ENCODE results near the gene WDR59.

The WDR59 gene

DNA sequence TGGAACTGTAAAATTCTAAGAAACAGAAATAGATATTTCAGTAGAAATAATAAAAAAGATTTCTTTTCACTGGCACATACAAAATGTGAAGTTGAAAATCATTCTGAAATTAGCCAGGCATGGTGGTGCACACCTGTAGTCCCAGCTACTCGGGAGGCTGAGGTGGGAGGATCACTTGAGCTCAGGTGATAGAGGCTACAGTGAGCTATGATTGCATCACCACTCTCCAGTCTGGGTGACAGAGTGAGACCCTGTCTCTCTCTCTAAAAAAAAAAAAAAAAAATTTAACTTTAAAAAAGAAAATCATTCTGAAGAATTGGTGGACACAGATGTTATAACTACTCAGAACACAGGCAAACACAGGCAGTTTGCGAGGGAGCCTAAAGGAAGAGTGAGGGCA, 112.6 kb downstream of the WDR59 start:
- H3K4me2 ChIP-seq, result no peak overlapping the region
- no peak for TF ChIP-seq Cebpa-rat (IDR thresholded peaks at IDR 0.05)
- H3K27ac ChIP-seq, result no peak overlapping the region
- H3K9ac ChIP-seq, result no peak overlapping the region
- no peaks in the 10 kb centered on the region for H3K27me3 ChIP-seq
- no peak overlapping the region for H3K4me3 ChIP-seq
- peaks cover 61% of the 10 kb centered on the region for H3K36me3 ChIP-seq
- H3K9me3 ChIP-seq, result no peaks in the 10 kb centered on the region
- no peaks in the 10 kb centered on the region for H4K20me1 ChIP-seq
- peaks cover 29% of the 10 kb centered on the region for H3K4me1 ChIP-seq

DNA sequence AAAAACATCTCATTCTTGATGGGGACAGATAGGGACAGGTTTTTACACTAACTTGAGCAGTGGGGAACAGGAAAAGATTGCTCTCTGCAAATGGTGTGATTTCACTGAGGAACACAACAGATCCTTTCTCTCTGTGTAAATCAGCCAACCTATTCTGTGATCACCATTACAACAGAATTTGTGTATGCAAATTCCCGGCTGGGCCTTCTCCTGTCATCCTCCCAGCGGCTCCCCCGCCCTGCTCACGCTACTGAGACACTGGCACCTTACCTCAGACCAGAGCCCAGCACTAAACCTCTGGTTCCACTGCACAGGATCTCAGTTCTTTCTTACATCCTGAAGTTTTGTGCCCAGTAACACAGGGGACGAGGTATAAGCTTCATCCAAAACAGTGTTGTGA, 113.3 kb downstream of the WDR59 start:
- H4K20me1 ChIP-seq, result no peaks in the 10 kb centered on the region
- H3K27ac ChIP-seq, result no peak overlapping the region
- H3K27me3 ChIP-seq, result no peaks in the 10 kb centered on the region
- no peak overlapping the region for H3K9ac ChIP-seq
- H3K9me3 ChIP-seq, result no peaks in the 10 kb centered on the region
- peaks cover 56% of the 10 kb centered on the region for H3K36me3 ChIP-seq
- TF ChIP-seq Cebpa-rat (IDR thresholded peaks at IDR 0.05), result no peak
- no peak overlapping the region for H3K4me3 ChIP-seq
- H3K4me1 ChIP-seq, result peaks cover 31% of the 10 kb centered on the region
- no peak overlapping the region for H3K4me2 ChIP-seq

DNA sequence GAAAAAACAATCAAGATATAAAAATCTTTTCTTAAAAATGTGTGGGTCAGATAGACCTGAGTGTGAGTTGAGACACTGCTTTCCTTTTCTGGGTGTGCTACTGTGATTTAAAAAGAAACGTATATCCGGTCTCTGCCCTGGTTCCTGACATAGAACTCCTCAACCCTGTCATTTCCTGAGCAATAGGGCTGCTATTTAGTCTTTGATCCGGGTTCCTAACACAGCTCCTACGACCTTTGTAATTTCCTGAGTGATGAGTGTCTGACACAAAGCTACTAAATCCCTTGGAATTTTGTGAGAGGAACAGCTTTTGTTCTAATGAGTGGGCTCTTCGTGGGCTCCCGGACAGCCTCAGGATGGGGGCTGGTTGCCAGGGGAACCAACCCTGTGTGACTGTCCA, 116.4 kb downstream of the WDR59 start:
- no peak for TF ChIP-seq Cebpa-rat (IDR thresholded peaks at IDR 0.05)
- H3K9me3 ChIP-seq, result no peaks in the 10 kb centered on the region
- H3K36me3 ChIP-seq, result peaks cover 29% of the 10 kb centered on the region
- H3K27me3 ChIP-seq, result no peaks in the 10 kb centered on the region
- H4K20me1 ChIP-seq, result no peaks in the 10 kb centered on the region
- H3K4me3 ChIP-seq, result no peak overlapping the region
- peaks cover 30% of the 10 kb centered on the region for H3K4me1 ChIP-seq
- peak overlapping the region; percentile 71 for H3K4me2 ChIP-seq
- peak overlapping the region; percentile 56; the same call in 1 of the 2 replicates for H3K27ac ChIP-seq
- peak overlapping the region; percentile 41; the same call in 1 of the 2 replicates for H3K9ac ChIP-seq

DNA sequence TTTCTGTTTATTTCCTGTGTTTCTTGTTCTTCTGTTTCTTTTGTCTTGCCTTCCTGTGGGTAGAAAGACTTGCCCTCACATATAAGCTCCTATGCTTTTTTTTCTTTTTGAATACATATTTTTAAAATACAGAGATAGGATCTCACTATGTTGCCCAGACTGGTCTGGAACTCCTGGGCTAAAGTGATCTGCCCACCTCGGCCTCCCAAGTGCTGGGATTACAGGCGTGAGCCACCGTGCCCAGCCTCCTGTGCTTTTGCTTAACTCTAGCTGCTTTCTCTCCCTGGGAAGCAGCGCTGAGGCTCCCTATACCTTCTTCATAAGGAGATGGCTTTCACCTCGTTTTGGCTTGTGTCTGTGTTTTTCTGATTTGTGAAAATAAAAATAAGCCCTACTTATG, 116.9 kb downstream of the WDR59 start:
- Histone ChIP-seq H3K27me3 (no peaks in the 10 kb centered on the region), H3K9me3 (no peaks in the 10 kb centered on the region), H3K4me2 (peak overlapping the region; percentile 71), H3K4me3 (no peak overlapping the region), H3K9ac (no peak overlapping the region), H4K20me1 (no peaks in the 10 kb centered on the region), H3K36me3 (peaks cover 25% of the 10 kb centered on the region), H3K27ac (peak overlapping the region; percentile 56; the same call in 1 of the 2 replicates), H3K4me1 (peaks cover 30% of the 10 kb centered on the region)
- TF ChIP-seq Cebpa-rat (IDR thresholded peaks at IDR 0.05), result no peak

DNA sequence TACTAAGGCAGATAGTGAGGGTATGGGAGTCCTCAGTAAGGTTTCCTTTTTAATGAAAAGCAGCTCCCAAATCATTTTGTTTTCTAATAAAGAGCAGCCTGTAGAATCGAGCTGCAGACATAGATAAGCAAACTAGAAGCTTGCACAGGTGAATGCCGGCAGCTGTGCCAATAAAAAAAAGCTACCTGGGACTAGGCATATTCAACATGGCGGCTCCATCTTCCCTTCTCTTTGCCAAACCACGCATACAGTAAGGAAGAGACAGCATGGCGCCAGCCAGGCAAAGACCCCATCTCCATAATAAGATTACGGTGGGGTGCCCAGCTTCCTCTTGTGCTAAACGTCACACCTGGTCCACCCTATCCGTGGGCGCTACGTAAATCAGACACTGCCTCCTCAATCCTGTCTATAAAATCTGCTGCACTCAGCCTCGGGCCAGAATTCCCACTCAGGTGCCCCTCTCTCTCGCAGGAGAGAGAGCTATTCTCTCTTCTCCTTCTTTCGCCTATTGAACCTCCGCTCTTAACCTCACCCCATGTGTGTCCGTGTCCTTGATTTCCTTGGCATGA, 117.6 kb downstream of the WDR59 start:
- H3K27ac ChIP-seq, result peak overlapping the region; percentile 56; the same call in 1 of the 2 replicates
- peaks cover 18% of the 10 kb centered on the region for H3K36me3 ChIP-seq
- H3K27me3 ChIP-seq, result no peaks in the 10 kb centered on the region
- H3K4me2 ChIP-seq, result peak overlapping the region; percentile 71; the same call in 1 of the 2 replicates
- no peak for TF ChIP-seq Cebpa-rat (IDR thresholded peaks at IDR 0.05)
- H3K9ac ChIP-seq, result no peak overlapping the region
- H4K20me1 ChIP-seq, result no peaks in the 10 kb centered on the region
- no peak overlapping the region for H3K4me3 ChIP-seq
- peaks cover 30% of the 10 kb centered on the region for H3K4me1 ChIP-seq
- no peaks in the 10 kb centered on the region for H3K9me3 ChIP-seq

DNA sequence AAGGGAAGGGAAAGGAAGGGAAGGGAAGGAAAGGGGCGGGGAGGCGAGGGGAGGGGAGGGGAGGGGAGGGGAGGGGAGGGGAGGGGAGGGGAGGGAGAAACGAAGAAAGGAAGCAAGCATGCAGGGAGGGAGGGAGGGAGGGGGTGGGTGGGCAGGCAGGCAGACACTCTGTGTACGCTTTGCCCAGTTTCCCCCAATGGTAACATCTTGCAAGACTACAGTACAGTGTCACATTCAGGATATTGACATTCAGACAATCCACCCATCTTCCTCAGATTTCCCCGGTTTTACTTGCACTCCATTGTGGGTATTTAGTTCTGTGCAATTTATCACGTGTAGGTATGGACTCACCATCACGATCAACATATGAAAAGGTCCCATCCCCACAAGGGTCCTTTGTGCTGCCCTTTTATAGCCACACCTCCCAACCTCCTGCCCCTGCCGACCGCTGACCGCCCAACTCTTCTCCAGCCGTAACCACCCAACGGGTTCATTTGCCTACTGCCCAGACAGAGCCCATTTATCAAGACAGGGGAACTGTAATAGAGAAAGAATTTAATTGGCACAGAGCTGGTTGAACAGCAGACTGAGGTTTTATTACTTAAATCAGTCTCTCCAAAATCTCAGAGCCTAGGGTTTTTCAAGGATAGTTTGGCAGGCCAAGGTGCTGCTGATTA, 118.9 kb downstream of the WDR59 start:
- no peak overlapping the region for H3K9ac ChIP-seq
- no peak for TF ChIP-seq Cebpa-rat (IDR thresholded peaks at IDR 0.05)

DNA sequence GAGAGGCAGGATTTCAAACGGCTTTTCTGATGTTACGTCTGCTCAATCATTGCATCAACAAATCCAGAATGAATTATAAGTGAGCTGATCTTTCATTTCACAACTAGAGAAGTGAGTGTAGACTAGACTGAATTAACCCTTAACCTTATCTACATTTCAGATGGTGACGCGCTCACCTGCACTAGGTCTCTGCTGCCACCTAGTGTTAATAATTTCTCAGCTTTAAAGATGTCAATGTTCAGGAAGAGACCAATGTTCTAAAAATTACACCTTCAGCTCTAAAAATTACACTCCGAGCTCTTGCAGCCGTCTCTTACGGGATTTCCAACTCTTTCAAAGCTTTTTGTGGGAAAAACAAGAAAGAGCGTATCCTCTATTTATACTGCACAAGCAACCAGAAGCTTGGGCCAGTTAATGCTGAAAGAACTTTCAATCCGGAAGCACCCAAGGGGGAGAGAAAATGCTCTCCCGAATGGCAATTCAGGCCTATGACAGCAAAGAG, 122.1 kb downstream of the WDR59 start:
- Histone ChIP-seq H3K9me3 (no peaks in the 10 kb centered on the region), H3K4me3 (no peak overlapping the region), H3K27ac (no peak overlapping the region), H4K20me1 (no peaks in the 10 kb centered on the region), H3K4me1 (peaks cover 13% of the 10 kb centered on the region), H3K9ac (no peak overlapping the region), H3K4me2 (no peak overlapping the region), H3K27me3 (no peaks in the 10 kb centered on the region), H3K36me3 (no peaks in the 10 kb centered on the region)
- no peak for TF ChIP-seq Cebpa-rat (IDR thresholded peaks at IDR 0.05)

More for the DNA sequence above, 118.9 kb downstream of the WDR59 start:
- H3K27me3 ChIP-seq, result no peaks in the 10 kb centered on the region
- no peak overlapping the region for H3K4me3 ChIP-seq
- H3K9me3 ChIP-seq, result no peaks in the 10 kb centered on the region
- no peaks in the 10 kb centered on the region for H4K20me1 ChIP-seq
- peaks cover 30% of the 10 kb centered on the region for H3K4me1 ChIP-seq
- H3K4me2 ChIP-seq, result no peak overlapping the region
- 0 out of 2 replicates have a peak, but pooled peaks cover 8% of the 10 kb centered on the region for H3K36me3 ChIP-seq
- no peak overlapping the region for H3K27ac ChIP-seq

DNA sequence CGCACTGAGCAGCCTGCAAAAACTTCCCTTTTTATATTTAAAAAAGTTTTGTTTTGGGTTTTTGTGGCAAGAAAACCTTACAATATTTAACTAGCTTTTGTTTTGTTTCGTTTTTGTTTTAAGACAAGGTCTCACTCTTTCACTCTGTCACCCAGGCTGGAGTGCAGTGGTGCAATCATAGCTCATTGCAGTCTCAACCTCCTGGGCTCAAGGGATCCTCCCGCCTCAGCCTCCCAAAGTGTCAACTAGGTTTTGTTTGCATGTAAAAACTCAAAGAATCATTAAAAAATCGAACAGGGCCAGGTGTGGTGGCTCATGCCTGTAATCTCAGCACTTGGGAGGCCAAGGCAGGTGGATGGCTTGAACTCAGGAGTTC, 132.4 kb downstream of the WDR59 start:
- H3K27ac ChIP-seq, result no peak overlapping the region
- peaks cover 9% of the 10 kb centered on the region for H3K9me3 ChIP-seq
- no peak overlapping the region for H3K4me3 ChIP-seq
- H3K36me3 ChIP-seq, result no peaks in the 10 kb centered on the region
- no peak for TF ChIP-seq Cebpa-rat (IDR thresholded peaks at IDR 0.05)
- H4K20me1 ChIP-seq, result no peaks in the 10 kb centered on the region
- H3K9ac ChIP-seq, result no peak overlapping the region
- no peaks in the 10 kb centered on the region for H3K4me1 ChIP-seq
- no peak overlapping the region for H3K4me2 ChIP-seq
- no peaks in the 10 kb centered on the region for H3K27me3 ChIP-seq

DNA sequence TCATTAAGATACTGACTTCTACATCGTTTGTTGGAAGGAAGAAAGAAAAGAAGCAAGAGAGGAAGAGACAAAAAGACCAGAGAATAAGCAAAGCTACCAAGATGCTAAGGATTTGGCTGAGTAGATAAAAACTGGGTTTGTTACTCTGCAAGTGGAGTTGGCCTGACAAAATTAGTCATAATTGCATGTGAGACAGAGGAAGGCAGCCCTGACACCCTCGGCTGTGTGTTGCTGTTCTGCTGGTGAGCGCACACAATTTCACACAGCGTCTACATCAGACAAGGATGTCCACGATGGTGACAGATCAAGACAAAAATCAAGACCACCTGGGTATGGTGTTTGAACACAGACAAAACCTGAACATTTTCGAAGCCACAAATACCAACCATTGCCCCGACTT, 134.9 kb downstream of the WDR59 start:
- peaks cover 9% of the 10 kb centered on the region for H3K9me3 ChIP-seq
- H3K4me3 ChIP-seq, result no peak overlapping the region
- H4K20me1 ChIP-seq, result no peaks in the 10 kb centered on the region
- no peak for TF ChIP-seq Cebpa-rat (IDR thresholded peaks at IDR 0.05)
- H3K4me1 ChIP-seq, result no peaks in the 10 kb centered on the region
- no peaks in the 10 kb centered on the region for H3K27me3 ChIP-seq
- H3K4me2 ChIP-seq, result no peak overlapping the region
- H3K27ac ChIP-seq, result no peak overlapping the region
- no peak overlapping the region for H3K9ac ChIP-seq
- H3K36me3 ChIP-seq, result no peaks in the 10 kb centered on the region

DNA sequence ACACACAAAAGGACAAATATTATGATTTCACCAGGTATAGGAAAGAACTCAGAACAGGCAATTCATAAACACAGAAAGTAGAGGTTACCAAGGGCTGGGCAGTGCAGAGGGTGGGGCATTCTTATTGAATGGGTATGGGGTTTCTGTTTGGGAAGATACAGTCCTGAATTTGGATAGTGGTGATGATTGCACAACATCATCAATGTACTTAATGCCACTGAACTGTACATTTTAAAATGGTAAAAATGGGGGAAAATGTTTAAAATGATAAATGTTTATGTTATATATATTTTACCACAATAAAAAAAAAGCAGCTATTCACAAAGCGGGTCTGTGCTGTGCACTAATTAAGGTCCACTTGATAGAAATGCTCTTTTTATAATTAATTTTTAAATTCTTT, 137.7 kb downstream of the WDR59 start:
- no peak for TF ChIP-seq Cebpa-rat (IDR thresholded peaks at IDR 0.05)
- Histone ChIP-seq H3K4me1 (peaks cover 10% of the 10 kb centered on the region), H3K4me3 (no peak overlapping the region)

More for the DNA sequence above, 137.7 kb downstream of the WDR59 start:
- Histone ChIP-seq H3K27ac (no peak overlapping the region), H3K9me3 (peaks cover 9% of the 10 kb centered on the region), H3K9ac (no peak overlapping the region), H3K27me3 (no peaks in the 10 kb centered on the region), H3K36me3 (no peaks in the 10 kb centered on the region), H4K20me1 (no peaks in the 10 kb centered on the region), H3K4me2 (no peak overlapping the region)

Measured in BLaER1 (cell line).